Skeletal muscle cell (primary cell): ENCODE data around the gene HIVEP3.
A peak's percentile ranks its signal among the peaks of the same experiment; 100 is the strongest.

Experiments
- DNase-seq: peaks from one replicate; pipeline ENCODE4 v3.0.0-alpha.2; 2010; ENCODE audit warnings: low read depth
- H3K4me3 ChIP-seq: 2 replicates; pipeline ENCODE4 v1.5.1; 2011; ENCODE audit warnings: low read depth, mild to moderate bottlenecking, control low read depth, low read length, moderate library complexity

Gene HIVEP3

GRCh38 chr1:41668054-41668660, 250.6 kb downstream of the HIVEP3 start:
- no peak for DNase-seq
- H3K4me3 ChIP-seq = no peak overlapping the region

DNA sequence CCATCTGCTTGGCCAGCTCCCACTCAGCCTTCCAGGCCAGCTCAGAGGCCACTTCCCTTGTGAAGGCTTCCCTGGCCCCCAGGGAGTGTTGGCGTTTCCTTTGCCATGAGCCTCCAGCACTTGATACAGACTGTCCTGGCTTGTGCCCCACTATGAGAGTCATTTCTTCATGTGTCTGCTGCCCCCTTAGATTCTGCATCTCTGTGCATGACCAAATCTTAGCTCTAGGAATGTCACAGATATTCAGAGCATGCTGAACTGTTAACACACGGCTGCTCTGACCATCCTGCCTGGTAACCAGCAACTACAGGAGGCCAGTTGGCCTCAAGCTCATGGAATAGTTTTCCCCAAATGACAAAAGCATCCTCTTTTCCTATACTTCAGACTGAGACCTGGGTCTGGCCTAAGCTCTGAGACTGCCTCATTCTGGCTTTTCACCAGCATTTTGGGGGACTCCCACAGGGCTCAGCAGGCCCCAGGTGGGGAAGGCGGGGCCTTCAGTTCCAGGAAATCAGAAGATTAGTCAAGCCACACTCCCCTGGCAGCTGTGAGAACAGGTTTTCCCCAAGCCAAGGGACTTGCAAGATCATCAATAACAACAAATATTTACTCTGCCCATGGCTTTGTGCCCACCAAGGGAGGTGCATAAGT, 251.6 kb downstream of the HIVEP3 start:
- no peak overlapping the region for H3K4me3 ChIP-seq
- DNase-seq = no peak

DNA sequence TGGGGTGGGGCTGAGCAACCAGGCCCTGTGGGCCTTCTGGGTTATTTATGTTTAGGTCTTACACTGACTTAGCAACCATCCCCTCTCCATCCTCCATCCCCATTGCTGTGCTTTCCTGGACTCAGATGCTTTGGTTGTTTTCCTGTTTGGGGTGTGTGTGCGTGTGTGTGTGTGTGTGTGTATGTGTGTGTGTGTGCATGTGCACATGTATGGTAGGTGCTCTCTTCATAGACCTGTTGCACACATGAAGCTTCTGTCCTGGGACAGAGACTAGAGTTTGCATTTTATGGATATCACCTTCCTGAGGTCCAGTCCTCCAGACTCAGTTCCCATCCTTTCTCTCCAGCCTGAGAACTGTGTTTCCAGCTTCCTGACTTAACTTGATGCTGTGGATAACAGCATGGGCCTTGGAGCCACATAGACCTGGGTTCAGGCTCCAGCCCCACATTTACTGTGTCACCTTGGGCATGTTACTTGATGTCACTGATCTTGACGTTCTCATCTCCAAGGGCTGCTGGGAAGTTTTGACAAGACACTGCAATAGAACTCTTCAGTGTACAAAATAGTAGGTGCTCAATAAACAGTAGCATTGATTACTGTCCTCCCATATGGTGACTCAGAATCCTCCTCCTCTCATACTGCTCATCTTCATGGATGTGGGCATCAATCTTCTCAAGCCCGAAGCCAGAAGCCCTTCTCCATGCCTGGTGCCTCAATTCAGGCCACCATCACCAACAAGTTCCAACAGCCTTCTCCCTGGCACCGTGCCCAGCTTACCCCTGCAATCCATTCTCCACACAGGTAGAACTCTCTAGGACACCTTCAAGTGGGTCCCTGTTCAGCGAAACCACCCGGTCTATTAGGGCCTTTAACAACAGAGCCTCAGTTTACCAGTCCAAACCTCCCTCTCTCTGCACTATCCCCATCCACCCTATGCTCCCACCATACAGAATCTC, 252.5 kb downstream of the HIVEP3 start:
- H3K4me3 ChIP-seq = no peak overlapping the region
- no peak for DNase-seq

DNA sequence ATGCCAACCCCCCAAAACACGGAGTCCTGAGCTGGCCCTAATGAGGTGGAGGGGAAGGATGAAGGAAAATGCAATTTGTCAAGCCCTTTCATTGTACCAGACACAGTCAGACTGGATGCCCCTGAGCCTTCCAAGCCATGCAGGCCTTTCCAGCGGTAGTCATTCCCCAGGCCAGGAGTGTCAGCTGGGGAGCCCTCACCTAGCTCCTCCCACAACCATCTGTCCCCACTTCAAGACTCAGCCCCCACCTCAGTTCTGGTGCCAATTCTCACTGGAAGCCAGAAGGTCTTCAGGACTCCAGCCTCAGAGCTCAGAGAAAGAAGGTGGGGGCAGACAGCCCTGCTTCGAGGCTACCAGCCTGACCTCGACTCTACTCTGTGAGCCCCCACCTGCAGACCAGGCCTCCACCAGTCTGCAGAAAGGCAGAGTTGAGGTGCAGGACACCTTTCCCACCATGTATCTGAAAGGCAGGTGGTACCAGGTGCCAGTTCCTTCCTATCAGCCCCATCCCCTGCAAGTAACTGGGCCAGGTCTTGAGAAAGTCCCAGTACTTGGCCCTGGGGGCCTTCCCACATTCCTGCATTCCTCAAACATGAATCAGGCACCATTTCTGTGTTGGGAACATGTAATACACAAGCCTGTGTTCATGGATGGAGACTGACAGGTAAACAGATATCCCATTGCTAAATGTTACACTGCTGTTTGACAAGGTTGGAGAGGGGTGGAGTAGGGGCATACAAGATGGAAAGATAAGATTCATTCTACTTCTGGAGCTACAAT, 253.7 kb downstream of the HIVEP3 start:
- H3K4me3 ChIP-seq = no peak overlapping the region

GRCh38 chr1:41663671-41664400, 254.9 kb downstream of the HIVEP3 start:
- DNase-seq = peak; percentile 61
- no peak overlapping the region for H3K4me3 ChIP-seq

More for the DNA sequence above, 253.7 kb downstream of the HIVEP3 start:
- no peak for DNase-seq

- H3K4me3 ChIP-seq = peak overlapping the region; percentile 53
- no peak for DNase-seq
These were observed 255.8 kb downstream of the HIVEP3 start for GRCh38 chr1:41662765-41663437.

DNA sequence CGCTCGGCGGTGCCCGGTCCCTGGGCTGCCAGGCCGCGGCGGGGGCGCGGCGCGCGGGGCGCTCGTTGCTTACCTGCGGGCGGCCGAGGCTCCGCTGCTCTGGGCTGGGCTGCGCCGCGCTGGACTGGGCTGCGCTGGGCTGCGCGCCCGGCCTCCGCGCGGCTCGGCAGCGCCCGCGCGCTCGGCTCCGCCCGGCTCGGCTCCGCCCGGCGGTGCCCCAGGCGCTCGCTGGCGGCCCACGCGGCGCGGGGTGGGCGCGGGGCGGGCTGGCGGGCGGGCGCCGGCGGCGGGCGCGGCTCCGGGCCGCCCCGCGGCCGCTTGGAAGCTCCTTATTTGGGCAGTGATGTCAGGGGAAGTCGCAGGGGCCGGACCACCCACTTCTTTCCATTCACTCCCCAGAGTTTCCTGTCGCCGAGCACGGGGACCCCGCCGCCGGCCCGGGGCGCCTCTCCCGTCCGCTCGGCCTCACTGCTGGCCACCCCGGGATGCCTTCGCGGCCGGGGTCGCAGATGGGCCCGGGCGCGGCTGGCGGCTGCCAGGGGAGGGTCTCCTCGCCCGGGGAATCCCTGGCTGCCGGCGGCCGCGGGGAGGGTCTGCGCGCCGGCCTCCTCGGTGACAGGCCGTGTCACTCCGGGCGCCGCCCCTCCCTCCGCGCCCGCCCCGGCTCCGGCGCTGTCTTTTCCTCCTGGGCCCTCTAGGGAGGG, 256.5 kb downstream of the HIVEP3 start:
- H3K4me3 ChIP-seq = peak overlapping the region; percentile 77
- peak; percentile 59 for DNase-seq

DNA sequence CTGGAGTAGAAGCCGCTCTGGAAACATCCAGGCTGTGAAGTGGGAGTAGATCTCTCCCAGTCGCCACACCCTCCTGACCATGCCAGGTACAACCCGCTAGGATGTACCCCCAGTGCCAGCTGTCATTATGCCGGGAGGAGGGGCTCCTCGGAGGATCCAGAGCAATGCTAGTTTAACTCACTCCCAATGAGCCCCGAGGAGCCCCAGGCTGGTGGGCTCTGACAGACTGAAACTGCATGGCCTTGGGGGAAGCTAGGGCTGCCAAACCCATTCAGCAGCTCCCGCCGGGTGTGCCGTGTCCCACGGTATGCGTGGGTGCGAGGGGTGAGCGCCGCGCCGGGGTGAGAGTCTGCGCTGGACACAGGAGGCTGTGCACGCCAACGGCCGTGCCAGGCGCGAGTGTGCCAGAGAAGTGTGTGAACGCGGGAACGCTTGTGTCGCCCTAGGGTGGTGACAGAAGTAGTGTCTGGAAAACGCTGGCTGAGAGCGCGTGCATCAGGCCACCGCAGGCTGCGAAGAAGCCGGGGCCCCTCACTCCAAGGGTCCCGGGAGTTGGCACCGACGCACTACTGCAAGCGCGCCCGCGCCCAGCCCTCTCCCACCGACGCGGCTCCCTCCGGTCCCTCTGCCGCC, 257.2 kb downstream of the HIVEP3 start:
- peak overlapping the region; percentile 77 for H3K4me3 ChIP-seq

GRCh38 chr1:41660570-41661427, 257.9 kb downstream of the HIVEP3 start:
- peak overlapping the region; percentile 77 for H3K4me3 ChIP-seq
- no peak for DNase-seq

More for the DNA sequence above, 257.2 kb downstream of the HIVEP3 start:
- DNase-seq = no peak

- H3K4me3 ChIP-seq = no peak overlapping the region
- no peak for DNase-seq
These were observed 258.8 kb downstream of the HIVEP3 start for GRCh38 chr1:41659903-41660302.

DNA sequence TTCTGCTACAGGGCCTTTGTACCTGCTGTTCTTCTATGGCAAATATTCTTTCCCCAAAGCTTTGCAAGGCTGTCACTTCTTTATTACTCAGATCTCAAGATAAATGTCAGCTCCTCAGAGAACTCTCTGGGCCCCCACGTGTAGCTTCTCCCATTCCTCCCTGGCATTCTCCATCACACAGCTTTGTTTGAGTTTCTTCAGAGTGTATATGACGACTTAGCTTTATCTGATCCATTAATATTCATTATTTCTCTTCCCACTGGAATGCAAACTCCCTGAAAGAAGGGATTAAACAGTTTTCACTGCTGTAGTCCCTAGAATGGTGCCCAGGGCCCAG, 259.6 kb downstream of the HIVEP3 start:
- H3K4me3 ChIP-seq = no peak overlapping the region
- no peak for DNase-seq

GRCh38 chr1:41658431-41659158, 260.1 kb downstream of the HIVEP3 start:
- DNase-seq = no peak
- no peak overlapping the region for H3K4me3 ChIP-seq

DNA sequence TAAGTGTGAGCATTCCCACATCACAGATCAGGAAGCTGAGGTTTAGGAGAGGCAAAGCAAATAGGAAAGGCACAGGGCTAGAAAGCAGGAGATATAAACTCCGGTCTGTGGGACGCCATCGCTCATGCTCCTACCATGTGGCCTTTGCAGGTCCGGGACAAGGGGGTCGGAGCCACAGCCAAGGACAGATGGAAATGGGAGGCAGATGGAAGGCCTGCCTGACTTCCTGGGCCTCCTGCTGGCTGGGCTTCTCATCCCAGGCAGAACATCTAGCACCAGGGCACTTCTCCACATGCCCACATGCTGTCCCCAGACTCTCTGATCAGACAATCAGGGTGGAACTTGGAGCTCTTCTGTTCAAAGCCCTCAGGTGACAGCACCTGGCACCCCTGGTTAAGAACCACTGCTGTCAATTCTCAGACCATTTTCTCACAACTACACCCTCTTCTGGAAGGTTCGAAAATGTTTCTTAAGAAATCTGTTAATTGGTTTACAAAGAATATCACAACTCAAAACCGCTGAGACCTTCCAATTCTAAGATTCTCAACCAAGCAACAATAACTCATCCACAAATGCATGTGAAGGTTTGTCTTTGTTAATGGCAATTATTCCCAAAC, 260.9 kb downstream of the HIVEP3 start:
- H3K4me3 ChIP-seq = no peak overlapping the region
- DNase-seq = no peak

- no peak overlapping the region for H3K4me3 ChIP-seq
- DNase-seq = no peak
These were observed 261.8 kb downstream of the HIVEP3 start for GRCh38 chr1:41656825-41657500.

DNA sequence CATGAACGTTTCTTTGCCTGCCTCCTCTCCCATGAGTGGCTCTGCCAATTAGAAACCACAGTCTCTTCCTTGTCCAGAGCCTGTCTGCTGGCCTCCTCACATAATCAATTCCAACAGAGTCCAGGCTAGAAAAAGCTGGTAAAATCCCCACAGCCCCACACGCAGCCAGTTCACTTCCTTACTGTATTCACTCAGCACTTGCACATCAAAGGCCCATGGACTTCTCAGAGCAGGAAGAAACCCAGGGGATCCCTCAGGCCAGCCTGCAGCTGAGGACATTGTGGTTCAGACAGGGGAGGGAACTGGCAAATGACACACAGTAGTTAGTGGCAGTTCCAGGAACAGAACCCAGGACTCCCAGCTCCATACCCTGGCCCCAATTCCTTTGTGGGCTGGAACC, 262.7 kb downstream of the HIVEP3 start:
- no peak overlapping the region for H3K4me3 ChIP-seq

More for the DNA sequence above, 262.7 kb downstream of the HIVEP3 start:
- DNase-seq = no peak
